Endodermal cell (in vitro differentiated cells): ENCODE results near the gene CHAF1B. TPM values are rescaled to one million over a fixed set of nuclear protein-coding genes. Genes with fewer than 3 reads are reported as not detected.

Source experiments
- DNase-seq: peaks from one replicate; pipeline ENCODE4 v3.0.0-alpha.2; 2017
- H3K27ac ChIP-seq: 2 replicates; pipeline ENCODE4 v1.5.1; 2013; ENCODE audit warnings: mild to moderate bottlenecking, low read depth, low read length, moderate library complexity
- H3K27me3 ChIP-seq: 2 replicates; pipeline ENCODE4 v1.6.1; 2013; ENCODE audit warnings: mild to moderate bottlenecking, low read length, moderate library complexity; ENCODE audit not compliant: insufficient read depth, control insufficient read depth, poor library complexity, severe bottlenecking
- H3K36me3 ChIP-seq: 2 replicates; pipeline ENCODE4 v1.7.0; 2013; ENCODE audit warnings: mild to moderate bottlenecking, low read length, moderate library complexity; ENCODE audit not compliant: control insufficient read depth, insufficient read depth
- H3K4me1 ChIP-seq: one replicate; pipeline ENCODE4 v1.7.0; 2013; ENCODE audit warnings: low read length; ENCODE audit not compliant: control insufficient read depth, insufficient read depth
- H3K4me3 ChIP-seq: 2 replicates; pipeline ENCODE4 v1.5.1; 2013; ENCODE audit warnings: mild to moderate bottlenecking, low read length, moderate library complexity
- H3K9ac ChIP-seq: 2 replicates; pipeline ENCODE4 v1.6.1; 2013; ENCODE audit warnings: mild to moderate bottlenecking, low read length, moderate library complexity; ENCODE audit not compliant: poor library complexity, severe bottlenecking; ENCODE audit errors: extremely low read depth
- H3K9me3 ChIP-seq: 2 replicates; pipeline ENCODE4 v1.6.1; 2013; ENCODE audit warnings: mild to moderate bottlenecking, low read length, moderate library complexity; ENCODE audit not compliant: control insufficient read depth
- H3K27ac Mint-ChIP-seq: 2 replicates; pipeline ENCODE4 v1.8.0; 2020; ENCODE audit warnings: mixed read lengths
- H3K27me3 Mint-ChIP-seq: 2 replicates; pipeline ENCODE4 v1.8.0; 2021; ENCODE audit warnings: mild to moderate bottlenecking, mixed read lengths; ENCODE audit not compliant: insufficient read depth
- H3K36me3 Mint-ChIP-seq: 2 replicates; pipeline ENCODE4 v1.8.0; 2020; ENCODE audit warnings: low read depth, mixed read lengths
- H3K4me1 Mint-ChIP-seq: 2 replicates; pipeline ENCODE4 v1.8.0; 2020; ENCODE audit warnings: mixed read lengths
- H3K4me3 Mint-ChIP-seq: 2 replicates; pipeline ENCODE4 v1.8.0; 2020; ENCODE audit warnings: mild to moderate bottlenecking, moderate library complexity, mixed read lengths
- H3K9me3 Mint-ChIP-seq: 2 replicates; pipeline ENCODE4 v1.8.0; 2020; ENCODE audit warnings: mild to moderate bottlenecking, mixed read lengths
- CTCF ChIP-seq: fragments of 200-600 bp; sonication (generic); conservative IDR thresholded peaks from 2 replicates; pipeline ENCODE4 v1.5.0; 2021; ENCODE audit warnings: antibody characterized with exemption, mild to moderate bottlenecking
- WGBS, 2 experiments: methylation state at CpG; one replicate each; pipeline versions ENCODE4 v1.1.5 to v1.1.7; 2013; ENCODE audit warnings: missing lambda C conversion rate in 2 of 2, mixed read lengths in 1 of 2; ENCODE audit not compliant: insufficient coverage in 1 of 2, insufficient read length in 1 of 2; 5-methylcytosine and 5-hydroxymethylcytosine counted together
- total RNA-seq, 2 donors: library from RNA; stranded (reverse); fragmentation: NEBNext Ultra II Directional in 1 of 2; extraction: Animal tissue kit (Norgen Biotek cat#: 25700) in 1 of 2; gene quantifications; 2 replicates in 1 of 2; 3 replicates in 1 of 2; pipeline ENCODE4 v1.2.1, GENCODE V29; 2021

CHAF1B gene
- total RNA-seq, 2 donors from 2014 or later, result 16.3 to 27.1 TPM

GRCh38 chr21:36427502-36427901, 42.3 kb downstream of the CHAF1B start:
- no peak overlapping the region for H3K27ac Mint-ChIP-seq
- H3K27me3 Mint-ChIP-seq, result no peaks in the 10 kb centered on the region
- no peaks in the 10 kb centered on the region for H3K9me3 Mint-ChIP-seq
- Histone ChIP-seq H3K36me3 (no peaks in the 10 kb centered on the region), H3K27me3 (no peaks in the 10 kb centered on the region), H3K9ac (no peak overlapping the region), H3K4me1 (peaks cover 6% of the 10 kb centered on the region), H3K9me3 (no peaks in the 10 kb centered on the region), H3K27ac (no peak overlapping the region), H3K4me3 (no peak overlapping the region)
- TF ChIP-seq CTCF, result no peak
- no peak for DNase-seq
- WGBS, 2 experiments, result 85 to 95% methylated on average over 2 to 4 of the region's 4 CpGs
- no peak overlapping the region for H3K4me3 Mint-ChIP-seq
- H3K36me3 Mint-ChIP-seq, result peaks cover 2% of the 10 kb centered on the region
- peaks cover 19% of the 10 kb centered on the region for H3K4me1 Mint-ChIP-seq

- no peak for DNase-seq
- peak; percentile 18 for TF ChIP-seq CTCF
- H3K4me3 Mint-ChIP-seq, result no peak overlapping the region
- Histone ChIP-seq H3K4me1 (peaks cover 6% of the 10 kb centered on the region), H3K27me3 (no peaks in the 10 kb centered on the region), H3K9me3 (no peaks in the 10 kb centered on the region), H3K36me3 (no peaks in the 10 kb centered on the region), H3K27ac (no peak overlapping the region), H3K4me3 (no peak overlapping the region), H3K9ac (no peak overlapping the region)
- H3K27me3 Mint-ChIP-seq, result no peaks in the 10 kb centered on the region
- H3K36me3 Mint-ChIP-seq, result no peaks in the 10 kb centered on the region
- no peaks in the 10 kb centered on the region for H3K9me3 Mint-ChIP-seq
- 83 to 94% methylated on average over 7 to 12 of the region's 12 CpGs for WGBS, 2 experiments
- peak overlapping the region; percentile 42 for H3K27ac Mint-ChIP-seq
- peaks cover 12% of the 10 kb centered on the region for H3K4me1 Mint-ChIP-seq
These were observed 43.7 kb downstream of the CHAF1B start for GRCh38 chr21:36428761-36429432.

GRCh38 chr21:36429947-36430546, 44.9 kb downstream of the CHAF1B start:
- no peaks in the 10 kb centered on the region for H3K36me3 ChIP-seq
- Mint-ChIP-seq H3K27me3 (no peaks in the 10 kb centered on the region), H3K27ac (peak overlapping the region; percentile 97), H3K9me3 (no peaks in the 10 kb centered on the region), H3K4me1 (peaks cover 23% of the 10 kb centered on the region), H3K4me3 (no peak overlapping the region), H3K36me3 (no peaks in the 10 kb centered on the region)
- H3K4me1 ChIP-seq, result peaks cover 6% of the 10 kb centered on the region
- DNase-seq, result peak; percentile 91
- WGBS, 2 experiments, result 50 to 55% methylated on average over 19 to 22 of the region's 22 CpGs
- peak; percentile 62 for TF ChIP-seq CTCF
- H3K4me3 ChIP-seq, result no peak overlapping the region
- H3K9ac ChIP-seq, result no peak overlapping the region
- H3K9me3 ChIP-seq, result no peaks in the 10 kb centered on the region
- peak overlapping the region; percentile 40 for H3K27ac ChIP-seq
- no peaks in the 10 kb centered on the region for H3K27me3 ChIP-seq
